Spinal cord (tissue), 10 donors: ENCODE measurements around the gene CNOT2. TPM values are rescaled to one million over a fixed set of nuclear protein-coding genes. Genes with fewer than 3 reads are reported as not detected.
"Not testable (repeated sequence)": the region's sequence is repeated elsewhere in the genome, so short reads cannot be mapped to it uniquely, and the experiment has no call there.

Source experiments
- DNase-seq, 6 donors: peaks; one replicate each; pipeline versions ENCODE4 v3.0.0 to v3.0.0-alpha.2; 2013 to 2015; ENCODE audit warnings: low spot score in 6 of 6, low read depth in 4 of 6
- H3K27ac ChIP-seq: one replicate; pipeline ENCODE4 v1.5.1; 2013; ENCODE audit warnings: low read depth, low read length, control low read depth
- H3K27me3 ChIP-seq: one replicate; pipeline ENCODE4 v1.6.1; 2013; ENCODE audit warnings: low read length; ENCODE audit not compliant: control insufficient read depth, insufficient read depth
- H3K36me3 ChIP-seq: one replicate; pipeline ENCODE4 v1.6.1; 2013; ENCODE audit warnings: low read length; ENCODE audit not compliant: control insufficient read depth, insufficient read depth
- H3K4me1 ChIP-seq: one replicate; pipeline ENCODE4 v1.6.1; 2013; ENCODE audit warnings: low read length; ENCODE audit not compliant: control insufficient read depth, insufficient read depth
- H3K4me3 ChIP-seq: one replicate; pipeline ENCODE4 v1.5.1; 2013; ENCODE audit warnings: low read depth, low read length, control low read depth
- H3K9me3 ChIP-seq: one replicate; pipeline ENCODE4 v1.6.1; 2013; ENCODE audit warnings: low read length; ENCODE audit not compliant: control insufficient read depth, insufficient read depth
- WGBS: methylation state at CpG from one replicate; pipeline ENCODE4 v1.1.5; 2013; ENCODE audit warnings: missing lambda C conversion rate; ENCODE audit not compliant: insufficient coverage; 5-methylcytosine and 5-hydroxymethylcytosine counted together
- polyA plus RNA-seq, 2 donors: library from polyadenylated mRNA; unstranded; fragments of 120-200 nt; gene quantifications; one replicate each; pipeline ENCODE4 v1.2.1, GENCODE V29; 2013; ENCODE audit not compliant: insufficient read length in 2 of 2
- total RNA-seq, 2 donors: library from RNA; depleted of rRNA in 1 of 2; stranded (reverse); fragments of 120-200 nt in 1 of 2; fragments of >200 nt in 1 of 2; gene quantifications; one replicate each; pipeline versions ENCODE4 v1.2.3 to v1.2.4, GENCODE V29; 2013 to 2014
- donor health status: healthy.

Gene CNOT2
- total and polyA plus RNA-seq, 4 donors = 72.9 to 155 (median 102) TPM

GRCh38 chr12:70288817-70289216 lies 45.6 kb downstream of the CNOT2 start:
- no peak for DNase-seq
- Histone ChIP-seq H3K27ac (no peak overlapping the region), H3K4me1 (no peaks in the 10 kb centered on the region), H3K36me3 (peaks cover 4% of the 10 kb centered on the region), H3K27me3 (no peaks in the 10 kb centered on the region), H3K4me3 (no peak overlapping the region), H3K9me3 (no peaks in the 10 kb centered on the region)
- WGBS = no CpG with 5 or more reads among the region's 2 CpGs

DNA sequence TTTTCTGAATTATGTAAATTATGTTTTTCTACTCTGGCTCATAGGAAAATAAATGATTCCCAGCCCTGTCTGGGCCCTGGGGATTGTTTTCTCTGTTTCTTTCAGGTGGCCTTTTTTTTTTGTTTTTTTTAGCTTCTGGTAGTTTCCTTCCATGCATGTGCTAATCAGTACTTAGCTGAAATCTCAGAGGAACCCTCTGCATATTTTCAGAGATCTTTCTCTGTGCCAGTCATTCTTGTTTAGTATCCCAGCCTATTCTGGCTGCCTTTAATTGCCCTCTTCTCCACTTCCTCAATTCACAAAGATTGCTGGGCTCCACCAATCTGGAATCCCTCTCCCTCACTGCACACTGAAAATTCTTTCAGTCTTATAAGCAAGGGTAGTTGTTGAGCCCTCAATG lies 46.9 kb downstream of the CNOT2 start:
- no peaks in the 10 kb centered on the region for H3K27me3 ChIP-seq
- no peak overlapping the region for H3K27ac ChIP-seq
- no peak overlapping the region for H3K4me3 ChIP-seq
- peak in 1 of 6 donors; percentile 10 for DNase-seq
- H3K9me3 ChIP-seq = no peaks in the 10 kb centered on the region
- peaks cover 2% of the 10 kb centered on the region for H3K36me3 ChIP-seq
- no peaks in the 10 kb centered on the region for H3K4me1 ChIP-seq

DNA sequence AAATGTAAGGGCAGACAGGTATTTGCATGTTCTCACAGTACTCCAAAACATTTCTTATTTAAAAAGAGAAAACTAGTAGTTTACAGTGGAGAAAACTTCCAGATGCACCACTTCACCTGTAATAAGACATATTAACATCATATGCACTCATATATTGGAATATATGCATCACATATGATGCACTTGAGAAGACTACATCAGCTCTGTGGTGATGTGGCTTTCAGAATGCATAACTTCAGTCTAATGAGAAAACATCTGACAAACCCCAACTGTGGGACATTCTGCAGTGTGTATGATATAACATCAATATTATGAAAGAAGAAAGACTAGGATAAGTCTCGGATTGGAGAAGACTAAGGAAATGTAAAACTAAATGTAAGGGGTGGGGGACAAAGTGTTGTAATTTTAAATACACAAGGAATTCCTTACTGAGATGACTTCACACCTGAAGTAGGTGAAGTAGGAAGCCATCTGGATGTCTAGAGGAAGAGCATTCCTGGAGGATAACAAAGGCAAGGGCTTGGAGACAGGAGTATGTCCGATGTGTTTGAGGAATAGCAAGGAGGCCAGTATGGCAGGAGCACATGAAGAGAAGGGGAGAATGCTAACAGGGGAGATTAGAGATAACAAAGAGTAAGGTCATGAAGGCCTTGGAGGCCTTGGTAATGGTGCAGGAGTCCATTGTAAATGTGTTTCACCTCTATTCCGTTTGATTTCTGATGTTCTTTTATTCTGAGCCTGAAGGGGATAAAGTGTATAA lies 49.0 kb downstream of the CNOT2 start:
- WGBS = 86% methylated on average over 1 of the region's 3 CpGs
- no peaks in the 10 kb centered on the region for H3K9me3 ChIP-seq
- H3K36me3 ChIP-seq = no peaks in the 10 kb centered on the region
- no peak overlapping the region for H3K27ac ChIP-seq
- DNase-seq = no peak
- H3K27me3 ChIP-seq = no peaks in the 10 kb centered on the region
- no peaks in the 10 kb centered on the region for H3K4me1 ChIP-seq
- H3K4me3 ChIP-seq = no peak overlapping the region

- DNase-seq, H3K27me3 ChIP-seq: not testable (repeated sequence)
- over 99% methylated on average over 18 of the region's 25 CpGs for whole genome bisulfite sequencing
Measured at GRCh38 chr12:70304684-70305555, 61.7 kb downstream of the CNOT2 start.

DNA sequence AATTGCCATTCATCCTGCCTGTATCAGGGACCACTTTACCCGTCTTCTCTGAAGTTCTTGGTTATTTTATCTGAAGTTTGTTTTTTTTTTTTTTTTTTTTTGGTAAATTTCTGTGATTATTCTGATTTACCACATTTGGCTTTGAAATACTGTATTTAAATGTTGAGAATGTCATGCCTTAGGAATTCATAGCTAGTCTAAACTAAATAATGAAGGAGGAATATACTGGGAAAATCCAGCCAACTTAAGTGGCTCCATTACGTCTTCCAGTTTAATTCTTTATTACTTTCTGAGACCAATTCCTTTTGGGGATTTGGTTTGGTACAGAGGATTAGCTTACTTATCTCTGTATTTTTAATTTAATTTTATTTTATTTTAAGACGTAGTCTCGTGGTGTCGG lies 62.6 kb downstream of the CNOT2 start:
- H3K27ac ChIP-seq = no peak overlapping the region
- H3K27me3 ChIP-seq = no peaks in the 10 kb centered on the region
- no peaks in the 10 kb centered on the region for H3K4me1 ChIP-seq
- H3K9me3 ChIP-seq = peaks cover 1% of the 10 kb centered on the region
- WGBS = no CpG with 5 or more reads among the region's 5 CpGs
- no peak for DNase-seq
- H3K4me3 ChIP-seq = no peak overlapping the region
- peaks cover 8% of the 10 kb centered on the region for H3K36me3 ChIP-seq

More at GRCh38 chr12:70304684-70305555, 61.7 kb downstream of the CNOT2 start:
- H3K4me1 ChIP-seq, H3K27ac ChIP-seq, H3K9me3 ChIP-seq, H3K4me3 ChIP-seq, H3K36me3 ChIP-seq: not testable (repeated sequence)

GRCh38 chr12:70306676-70307075 lies 63.4 kb downstream of the CNOT2 start:
- WGBS = no CpG with 5 or more reads among the region's 3 CpGs
- H3K27ac ChIP-seq = no peak overlapping the region
- H3K27me3 ChIP-seq = no peaks in the 10 kb centered on the region
- no peaks in the 10 kb centered on the region for H3K4me1 ChIP-seq
- no peak overlapping the region for H3K4me3 ChIP-seq
- no peak for DNase-seq
- H3K9me3 ChIP-seq = peaks cover 1% of the 10 kb centered on the region
- H3K36me3 ChIP-seq = peaks cover 8% of the 10 kb centered on the region

DNA sequence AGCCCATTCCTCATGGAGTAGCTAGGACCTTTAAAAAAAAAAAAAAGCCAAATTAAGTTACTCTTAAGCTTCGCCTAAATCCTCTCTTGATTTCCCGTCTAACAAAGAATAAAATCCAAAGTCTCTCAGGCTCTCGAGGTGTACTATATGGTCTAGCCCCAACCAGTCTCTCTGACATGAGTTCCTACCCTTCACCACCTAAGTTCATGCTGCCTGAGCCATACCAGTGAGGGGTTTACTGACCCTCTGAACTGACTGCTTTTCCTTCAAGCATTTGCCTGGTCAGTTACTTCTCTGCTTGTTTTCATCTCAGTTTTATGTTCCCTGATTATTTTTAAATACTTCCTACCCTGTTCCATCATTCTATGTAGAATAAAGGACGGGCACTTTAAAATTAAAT lies 64.6 kb downstream of the CNOT2 start:
- H3K9me3 ChIP-seq = peaks cover 1% of the 10 kb centered on the region
- H3K4me1 ChIP-seq = no peaks in the 10 kb centered on the region
- H3K27me3 ChIP-seq = no peaks in the 10 kb centered on the region
- peaks cover 8% of the 10 kb centered on the region for H3K36me3 ChIP-seq
- 96% methylated on average over 3 of the region's 4 CpGs for WGBS
- H3K4me3 ChIP-seq = no peak overlapping the region
- no peak for DNase-seq
- no peak overlapping the region for H3K27ac ChIP-seq

DNA sequence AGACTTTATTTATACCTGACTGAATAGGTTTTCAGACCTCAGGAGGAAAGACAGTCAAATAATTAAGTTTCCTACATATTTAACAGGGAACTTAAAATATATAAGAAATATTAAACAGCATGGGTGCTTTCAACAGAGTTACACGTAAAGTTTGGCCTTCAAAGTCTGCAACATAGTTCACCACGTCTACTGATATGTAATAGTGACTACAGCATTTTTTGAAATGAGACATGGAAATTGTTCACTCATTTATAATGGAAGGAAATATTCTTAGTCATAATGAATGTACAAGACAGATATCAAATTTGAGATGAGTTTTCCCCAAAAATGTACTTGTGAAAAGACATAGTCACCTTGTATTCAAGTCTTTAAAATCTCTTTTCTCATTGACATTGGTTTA lies 66.1 kb downstream of the CNOT2 start:
- no peak for DNase-seq
- Histone ChIP-seq H3K4me3 (no peak overlapping the region), H3K4me1 (no peaks in the 10 kb centered on the region), H3K27me3 (no peaks in the 10 kb centered on the region), H3K27ac (no peak overlapping the region), H3K9me3 (peaks cover 1% of the 10 kb centered on the region), H3K36me3 (peaks cover 7% of the 10 kb centered on the region)
- WGBS = no CpG with 5 or more reads among the region's 2 CpGs

DNA sequence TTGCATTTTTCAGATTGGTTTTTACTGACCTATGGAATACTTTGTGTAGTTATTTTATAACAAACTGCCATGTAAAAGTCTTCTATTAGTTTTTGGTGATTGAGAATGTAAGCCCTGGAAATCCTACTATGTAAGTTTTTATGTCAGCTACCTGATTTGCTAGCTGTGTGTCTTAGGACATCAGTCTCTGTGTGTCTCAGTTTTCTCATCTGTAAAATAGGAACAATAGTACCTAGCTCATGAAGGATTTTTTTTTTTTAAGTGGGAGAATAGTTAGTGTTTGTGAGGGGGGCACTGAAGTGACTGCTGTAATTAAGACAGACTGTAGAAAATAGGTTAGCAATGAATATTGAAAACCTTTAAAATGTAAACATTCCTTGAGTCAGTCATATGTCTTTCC lies 70.9 kb downstream of the CNOT2 start:
- no peaks in the 10 kb centered on the region for H3K4me1 ChIP-seq
- H3K9me3 ChIP-seq = no peaks in the 10 kb centered on the region
- H3K36me3 ChIP-seq = no peaks in the 10 kb centered on the region
- no peak overlapping the region for H3K27ac ChIP-seq
- no peak for DNase-seq
- H3K4me3 ChIP-seq = no peak overlapping the region
- no peaks in the 10 kb centered on the region for H3K27me3 ChIP-seq

DNA sequence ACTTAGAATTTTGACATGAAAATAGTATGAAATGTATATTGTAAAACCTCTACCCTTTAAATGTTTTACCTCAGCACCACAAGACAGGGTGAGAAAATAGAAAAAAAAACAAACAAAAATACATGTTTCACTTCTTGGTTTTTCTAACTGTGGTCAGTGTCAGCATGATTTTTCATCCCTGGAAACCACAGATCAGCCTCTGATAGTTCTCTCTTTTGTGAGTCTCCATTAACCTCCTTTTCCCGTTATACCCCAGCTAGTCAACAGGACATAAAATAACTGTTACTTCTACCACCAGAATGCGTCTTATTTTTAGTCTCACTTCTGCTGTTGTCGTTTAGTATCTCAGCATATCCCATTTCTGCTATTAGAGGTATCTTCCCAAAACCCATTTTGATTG lies 74.5 kb downstream of the CNOT2 start:
- H3K36me3 ChIP-seq = no peaks in the 10 kb centered on the region
- 79% methylated on average over 3 of the region's 3 CpGs for WGBS
- no peaks in the 10 kb centered on the region for H3K27me3 ChIP-seq
- no peak overlapping the region for H3K4me3 ChIP-seq
- no peak overlapping the region for H3K27ac ChIP-seq
- DNase-seq = no peak
- no peaks in the 10 kb centered on the region for H3K9me3 ChIP-seq
- no peaks in the 10 kb centered on the region for H3K4me1 ChIP-seq
